Mucosa of descending colon (tissue), 3 donors: ENCODE results near the gene NFIA. TPM values are rescaled to one million over a fixed set of nuclear protein-coding genes. Genes with fewer than 3 reads are reported as not detected.

ENCODE experiments used
- ATAC-seq: fragments of 200-7000 bp; cut with Tn5 transposase; one replicate; pipeline ENCODE4 v1.9.1; 2020; ENCODE audit warnings: mild to moderate bottlenecking, moderate library complexity
- DNase-seq, 3 donors: peaks; one replicate each; pipeline ENCODE4 v3.0.0-alpha.2; 2020
- H3K36me3 ChIP-seq: fragments of 200-600 bp; one replicate; pipeline ENCODE4 v1.8.0; 2021; ENCODE audit warnings: low read depth, mild to moderate bottlenecking
- H3K4me1 ChIP-seq: fragments of 200-600 bp; one replicate; pipeline ENCODE4 v1.8.0; 2021; ENCODE audit warnings: low read depth, mild to moderate bottlenecking
- H3K4me3 ChIP-seq: fragments of 200-600 bp; one replicate; pipeline ENCODE4 v1.8.0; 2021; ENCODE audit warnings: mild to moderate bottlenecking
- H3K9me3 ChIP-seq: fragments of 200-600 bp; one replicate; pipeline ENCODE4 v1.8.0; 2021; ENCODE audit warnings: mild to moderate bottlenecking
- intact Hi-C, 2 donors: fragments of 100-400 bp; cut with DNase I in 1 of 2; cut with micrococcal nuclease in 1 of 2; formaldehyde crosslinking; loops; one replicate each; pipeline versions ENCODE4 v1.11.0 to v1.11.1; 2022; cut with DNase I, micrococcal nuclease
- total RNA-seq, 3 donors: library from RNA; stranded (reverse); fragmentation: NEBNext Ultra II Directional in 2 of 3; extraction: Animal tissue kit (Norgen Biotek cat#: 25700) in 2 of 3; gene quantifications; one replicate each; pipeline versions ENCODE4 v1.2.1 to v1.2.4, GENCODE V29; 2021 to 2023
- TF ChIP-seq, protein P1 (sequence below): fragments of 200-600 bp; IDR thresholded peaks from one replicate; pipeline ENCODE4 v1.8.0; 2022; ENCODE audit warnings: antibody characterized with exemption, mild to moderate bottlenecking
- donor health status: DM: no; HTN: no; CAD: no; lungs with moderate emphysema.
- donor health status: DM: no; HTN: no; CAD: no.
- donor health status: DM: no; HTN: yes; CAD: no.

Gene NFIA
- total RNA-seq, 3 donors from 2014 or later: 46.4 to 145 (median 51.1) TPM

DNA sequence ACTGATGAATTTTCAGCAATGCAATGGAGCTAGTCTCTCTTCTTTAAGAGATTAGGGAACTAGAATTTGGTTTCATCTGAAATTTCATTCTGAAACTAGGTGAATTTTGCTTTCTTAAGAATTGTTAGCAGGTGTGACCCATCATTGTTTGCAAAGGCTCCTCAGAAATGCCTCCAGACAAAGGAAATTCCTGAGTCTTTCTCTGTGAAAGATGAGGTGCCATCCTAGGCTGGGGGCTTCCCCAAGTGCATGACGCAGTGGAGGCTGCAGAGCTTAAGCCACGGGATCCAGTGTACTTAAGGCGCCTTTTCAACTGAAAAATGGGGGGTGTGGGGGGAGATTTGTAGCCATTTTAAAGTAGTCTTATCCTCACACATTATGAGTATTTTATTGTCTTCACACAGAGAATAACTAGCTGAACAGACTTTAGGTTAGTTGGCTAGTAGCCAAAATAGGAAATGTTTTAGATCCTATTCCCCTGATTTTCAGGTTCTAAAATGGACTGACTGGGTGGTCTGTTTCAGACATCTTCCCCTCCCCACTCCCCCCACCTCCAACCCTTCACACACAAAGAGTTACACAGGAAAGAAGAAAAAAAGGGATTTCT lies 202.0 kb downstream of the NFIA start:
- DNase-seq: no peak
- intact Hi-C loops: no loop called here
- H3K9me3 ChIP-seq: no peaks in the 10 kb centered on the region
- no peaks in the 10 kb centered on the region for H3K4me1 ChIP-seq
- ATAC-seq: no peak
- no peak overlapping the region for H3K4me3 ChIP-seq
- TF ChIP-seq, protein P1, sequence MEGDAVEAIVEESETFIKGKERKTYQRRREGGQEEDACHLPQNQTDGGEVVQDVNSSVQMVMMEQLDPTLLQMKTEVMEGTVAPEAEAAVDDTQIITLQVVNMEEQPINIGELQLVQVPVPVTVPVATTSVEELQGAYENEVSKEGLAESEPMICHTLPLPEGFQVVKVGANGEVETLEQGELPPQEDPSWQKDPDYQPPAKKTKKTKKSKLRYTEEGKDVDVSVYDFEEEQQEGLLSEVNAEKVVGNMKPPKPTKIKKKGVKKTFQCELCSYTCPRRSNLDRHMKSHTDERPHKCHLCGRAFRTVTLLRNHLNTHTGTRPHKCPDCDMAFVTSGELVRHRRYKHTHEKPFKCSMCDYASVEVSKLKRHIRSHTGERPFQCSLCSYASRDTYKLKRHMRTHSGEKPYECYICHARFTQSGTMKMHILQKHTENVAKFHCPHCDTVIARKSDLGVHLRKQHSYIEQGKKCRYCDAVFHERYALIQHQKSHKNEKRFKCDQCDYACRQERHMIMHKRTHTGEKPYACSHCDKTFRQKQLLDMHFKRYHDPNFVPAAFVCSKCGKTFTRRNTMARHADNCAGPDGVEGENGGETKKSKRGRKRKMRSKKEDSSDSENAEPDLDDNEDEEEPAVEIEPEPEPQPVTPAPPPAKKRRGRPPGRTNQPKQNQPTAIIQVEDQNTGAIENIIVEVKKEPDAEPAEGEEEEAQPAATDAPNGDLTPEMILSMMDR: no peak
- H3K36me3 ChIP-seq: no peaks in the 10 kb centered on the region

DNA sequence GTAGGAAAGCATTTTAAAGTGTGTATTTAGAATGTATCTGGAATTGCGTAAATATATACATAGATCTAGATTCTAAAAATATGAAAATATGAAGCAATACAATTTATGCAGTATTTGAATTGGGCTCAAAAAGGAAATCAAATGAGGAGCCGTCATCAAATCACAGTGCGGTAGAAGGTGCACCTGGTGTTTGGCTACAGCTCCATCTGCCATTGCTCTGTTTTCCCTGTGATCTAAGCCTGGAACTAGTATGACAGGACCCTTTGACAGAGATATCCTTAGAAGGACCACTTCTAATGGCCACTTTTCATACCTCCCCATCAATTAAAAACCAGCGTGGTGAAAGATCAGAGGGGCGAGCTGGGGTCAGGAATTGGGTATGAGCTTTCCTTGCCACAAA lies 202.6 kb downstream of the NFIA start:
- Histone ChIP-seq H3K9me3 (no peaks in the 10 kb centered on the region), H3K4me1 (no peaks in the 10 kb centered on the region), H3K36me3 (no peaks in the 10 kb centered on the region), H3K4me3 (no peak overlapping the region)
- ATAC-seq: no peak
- TF ChIP-seq, protein P1: no peak
- intact Hi-C loops: no loop called here
- DNase-seq: no peak

DNA sequence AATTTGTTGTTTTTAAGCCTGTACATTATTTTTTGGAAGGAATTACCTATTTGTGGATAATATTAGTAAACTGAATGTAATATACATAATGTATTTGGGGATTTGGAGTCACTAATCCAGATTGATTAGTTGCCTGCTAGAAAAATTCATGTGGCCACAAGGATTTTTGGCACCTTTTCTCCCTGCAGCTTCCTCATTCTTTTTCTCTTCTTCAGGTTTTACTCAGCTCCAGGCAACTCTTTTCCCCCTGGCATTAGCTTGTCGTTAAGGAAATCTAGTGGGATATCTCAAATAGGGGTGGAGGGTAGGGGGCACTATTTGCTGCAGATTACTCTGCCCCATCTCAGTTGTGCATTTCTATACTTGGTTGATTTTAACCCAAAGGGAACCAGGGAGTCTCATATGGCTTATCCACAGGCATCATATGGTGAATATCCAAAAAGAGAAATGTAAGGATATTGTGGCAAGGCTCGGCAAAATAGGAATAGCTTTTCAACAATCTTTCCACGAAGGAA lies 203.1 kb downstream of the NFIA start:
- intact Hi-C loops: no loop called here
- H3K36me3 ChIP-seq: no peaks in the 10 kb centered on the region
- no peaks in the 10 kb centered on the region for H3K4me1 ChIP-seq
- H3K9me3 ChIP-seq: no peaks in the 10 kb centered on the region
- DNase-seq (no peak), ATAC-seq (no peak)
- H3K4me3 ChIP-seq: no peak overlapping the region
- TF ChIP-seq, protein P1: no peak

- Histone ChIP-seq H3K9me3 (no peaks in the 10 kb centered on the region), H3K4me3 (no peak overlapping the region), H3K4me1 (no peaks in the 10 kb centered on the region), H3K36me3 (no peaks in the 10 kb centered on the region)
- TF ChIP-seq, protein P1: no peak
- DNase-seq: no peak
- no peak for ATAC-seq
- intact Hi-C loops: no loop called here
Observed at GRCh38 chr1:61287014-61287413, 204.7 kb downstream of the NFIA start.

- ATAC-seq: no peak
Observed at GRCh38 chr1:61287734-61288133, 205.4 kb downstream of the NFIA start.

More at GRCh38 chr1:61287734-61288133, 205.4 kb downstream of the NFIA start:
- Histone ChIP-seq H3K4me1 (no peaks in the 10 kb centered on the region), H3K4me3 (no peak overlapping the region), H3K9me3 (no peaks in the 10 kb centered on the region), H3K36me3 (no peaks in the 10 kb centered on the region)
- TF ChIP-seq, protein P1: no peak
- DNase-seq: no peak
- intact Hi-C loops: no loop called here
